Activated CD4-positive, CD25-positive, alpha-beta regulatory T cell (primary cell): ENCODE data around the gene PHF12.
A peak's percentile ranks its signal among the peaks of the same experiment; 100 is the strongest.
"Not testable (repeated sequence)": the region's sequence is repeated elsewhere in the genome, so short reads cannot be mapped to it uniquely, and the experiment has no call there.

ENCODE experiments used
- DNase-seq, 4 experiments: peaks; one replicate each; lab custom pipeline; 2025; lab: John Stamatoyannopoulos, UW

The PHF12 gene

GRCh38 chr17:28953444-28954118, 2.3 kb upstream of the PHF12 start:
- DNase-seq, result peak in 3 of 4 experiments; percentile 12 to 22 (median 19)

GRCh38 chr17:28951991-28952975, 965 bp upstream of the PHF12 start:
- peak; percentile 76 to 90 (median 90) for DNase-seq

- no peak for DNase-seq
Measured at GRCh38 chr17:28950752-28951427, 428 bp downstream of the PHF12 start.

- DNase-seq, result peak; percentile 24 to 50 (median 35)
Measured at GRCh38 chr17:28950017-28950751, 1.1 kb downstream of the PHF12 start.

GRCh38 chr17:28949185-28950016, 1.9 kb downstream of the PHF12 start:
- DNase-seq, result peak in 3 of 4 experiments; percentile 21 to 40 (median 29)

- DNase-seq, result no peak
Measured at GRCh38 chr17:28948873-28949184, 2.5 kb downstream of the PHF12 start.

- DNase-seq, result no peak
Measured at GRCh38 chr17:28948342-28948741, 3.0 kb downstream of the PHF12 start.

GRCh38 chr17:28947639-28948038, 3.7 kb downstream of the PHF12 start:
- DNase-seq, result no peak

GRCh38 chr17:28946239-28946638, 5.1 kb downstream of the PHF12 start:
- DNase-seq, result no peak

GRCh38 chr17:28944862-28945741, 6.2 kb downstream of the PHF12 start:
- DNase-seq, result no peak

- DNase-seq, result no peak
Measured at GRCh38 chr17:28944343-28944742, 7.0 kb downstream of the PHF12 start.

- DNase-seq, result no peak
Measured at GRCh38 chr17:28942925-28943324, 8.4 kb downstream of the PHF12 start.

- DNase-seq, result no peak
Measured at GRCh38 chr17:28941251-28941650, 10.1 kb downstream of the PHF12 start.

GRCh38 chr17:28940675-28941074, 10.6 kb downstream of the PHF12 start:
- no peak for DNase-seq

GRCh38 chr17:28940142-28940541, 11.2 kb downstream of the PHF12 start:
- no peak for DNase-seq

- DNase-seq, result no peak
Measured at GRCh38 chr17:28938552-28938951, 12.8 kb downstream of the PHF12 start.

GRCh38 chr17:28937044-28937729, 14.1 kb downstream of the PHF12 start:
- DNase-seq, result no peak

GRCh38 chr17:28935744-28936460, 15.4 kb downstream of the PHF12 start:
- no peak for DNase-seq

- not testable (repeated sequence) for DNase-seq
Measured at GRCh38 chr17:28934508-28934907, 16.8 kb downstream of the PHF12 start.
